ENCODE results near the gene SMAD6. TPM values are rescaled to one million over a fixed set of nuclear protein-coding genes. Genes with fewer than 3 reads are reported as not detected.

SMAD6 gene
- total RNA-seq, 1 experiment from 2014 or later, result 8.9 TPM

DNA sequence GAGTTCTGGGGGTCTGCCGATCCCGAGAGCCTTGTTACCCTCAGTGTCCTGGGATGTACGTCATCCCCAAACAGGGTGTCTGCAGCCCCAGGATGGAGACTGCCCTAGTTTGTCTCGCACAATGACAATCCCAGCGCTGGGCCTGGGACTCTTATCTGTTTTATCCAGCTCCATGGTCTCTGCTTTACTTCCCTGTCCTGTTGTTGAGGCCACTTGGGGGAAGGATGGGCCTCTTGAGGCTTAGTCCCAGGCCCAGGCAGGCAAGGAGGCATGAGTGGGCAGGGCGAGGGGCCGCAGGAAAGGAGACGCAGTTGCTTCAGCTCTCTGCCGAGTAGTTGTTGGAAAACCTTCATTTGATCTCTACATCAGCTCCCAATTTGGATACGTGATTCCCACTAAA lies 17.4 kb downstream of the SMAD6 start:
- CTCF ChIA-PET, result no interaction called here

GRCh38 chr15:66720206-66721010 lies 18.4 kb downstream of the SMAD6 start:
- H3K4me1 ChIP-seq, result peaks cover 13% of the 10 kb centered on the region
- TF ChIP-seq CTCF (IDR thresholded peaks at IDR 0.05; ENCODE audit: insufficient read depth in 1 of 2, low read depth in 1 of 2, low read length in 1 of 2, severe bottlenecking in 1 of 2, unreplicated experiment in 1 of 2), result no peak
- H3K27me3 Mint-ChIP-seq (ENCODE audit: insufficient read depth, unreplicated experiment), result no peaks in the 10 kb centered on the region
- no peak overlapping the region for H3K4me3 Mint-ChIP-seq (ENCODE audit: unreplicated experiment)
- CTCF ChIA-PET, result interaction anchor here (0.7 kb wide), 1 partner anchor 215 kb away, joined by 4 read pairs; the partner anchor contains the start of gene ZWILCH
- DNase-seq, result no peak
- intact Hi-C loops (cut with micrococcal nuclease; ENCODE audit: unreplicated experiment), result no loop called here
- no peaks in the 10 kb centered on the region for H3K9me3 Mint-ChIP-seq (ENCODE audit: unreplicated experiment)
- no peaks in the 10 kb centered on the region for H3K9me3 ChIP-seq
- BruUV-seq (replicated peaks), result no TSS peak
- peaks cover 17% of the 10 kb centered on the region for H3K36me3 Mint-ChIP-seq (ENCODE audit: insufficient read depth, unreplicated experiment)
- no peak overlapping the region for H3K4me3 ChIP-seq (ENCODE audit: low read depth, low read length)
- H3K27me3 ChIP-seq (replicated peaks; ENCODE audit: control insufficient read depth, insufficient read depth, low read length), result no peaks in the 10 kb centered on the region
- peaks cover 11% of the 10 kb centered on the region for H3K4me1 Mint-ChIP-seq (ENCODE audit: low read depth, unreplicated experiment)
- no peaks in the 10 kb centered on the region for H3K36me3 ChIP-seq (ENCODE audit: control insufficient read depth, insufficient read depth, low read length)
- H3K27ac Mint-ChIP-seq (ENCODE audit: unreplicated experiment), result no peak overlapping the region
- POLR2A ChIA-PET, result no interaction called here

More for the DNA sequence above, 17.4 kb downstream of the SMAD6 start:
- Histone ChIP-seq H3K27me3 (replicated peaks; ENCODE audit: control insufficient read depth, insufficient read depth, low read length) (no peaks in the 10 kb centered on the region), H3K4me1 (peaks cover 23% of the 10 kb centered on the region), H3K4me3 (ENCODE audit: low read depth, low read length) (no peak overlapping the region), H3K9me3 (no peaks in the 10 kb centered on the region), H3K36me3 (ENCODE audit: control insufficient read depth, insufficient read depth, low read length) (no peaks in the 10 kb centered on the region)
- peaks cover 18% of the 10 kb centered on the region for H3K4me1 Mint-ChIP-seq (ENCODE audit: low read depth, unreplicated experiment)
- no peak overlapping the region for H3K4me3 Mint-ChIP-seq (ENCODE audit: unreplicated experiment)
- intact Hi-C loops (cut with micrococcal nuclease; ENCODE audit: unreplicated experiment), result no loop called here
- BruUV-seq (replicated peaks), result no TSS peak
- POLR2A ChIA-PET, result no interaction called here
- H3K9me3 Mint-ChIP-seq (ENCODE audit: unreplicated experiment), result no peaks in the 10 kb centered on the region
- DNase-seq, result no peak
- H3K36me3 Mint-ChIP-seq (ENCODE audit: insufficient read depth, unreplicated experiment), result peaks cover 17% of the 10 kb centered on the region
- H3K27ac Mint-ChIP-seq (ENCODE audit: unreplicated experiment), result no peak overlapping the region
- H3K27me3 Mint-ChIP-seq (ENCODE audit: insufficient read depth, unreplicated experiment), result no peaks in the 10 kb centered on the region
- TF ChIP-seq CTCF (IDR thresholded peaks at IDR 0.05; ENCODE audit: insufficient read depth in 1 of 2, low read depth in 1 of 2, low read length in 1 of 2, severe bottlenecking in 1 of 2, unreplicated experiment in 1 of 2), result no peak

DNA sequence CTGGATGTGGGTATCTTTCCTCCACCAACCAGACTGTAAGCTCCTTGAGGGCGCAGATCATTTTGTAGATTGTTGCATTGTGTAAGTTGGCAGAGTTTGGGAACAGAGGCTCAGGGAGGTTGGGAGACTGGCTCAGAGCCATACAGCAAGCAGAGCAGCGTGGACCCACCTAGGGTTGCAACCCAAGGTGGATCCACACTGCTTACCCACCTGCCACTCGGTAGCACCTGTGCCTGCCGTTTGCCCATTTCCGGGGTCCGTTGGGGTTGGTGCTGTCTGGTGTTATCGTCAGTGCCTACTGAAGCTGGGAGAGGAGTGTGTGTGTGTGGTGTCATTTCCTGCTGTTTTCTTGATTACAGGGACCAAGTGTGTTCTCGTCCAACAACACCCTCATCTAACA lies 19.0 kb downstream of the SMAD6 start:
- intact Hi-C loops (cut with micrococcal nuclease; ENCODE audit: unreplicated experiment), result no loop called here
- Histone ChIP-seq H3K9me3 (no peaks in the 10 kb centered on the region), H3K36me3 (ENCODE audit: control insufficient read depth, insufficient read depth, low read length) (no peaks in the 10 kb centered on the region), H3K4me1 (peaks cover 10% of the 10 kb centered on the region), H3K4me3 (ENCODE audit: low read depth, low read length) (no peak overlapping the region), H3K27me3 (replicated peaks; ENCODE audit: control insufficient read depth, insufficient read depth, low read length) (no peaks in the 10 kb centered on the region)
- no peak for DNase-seq
- Mint-ChIP-seq H3K27ac (ENCODE audit: unreplicated experiment) (no peak overlapping the region), H3K4me1 (ENCODE audit: low read depth, unreplicated experiment) (peaks cover 5% of the 10 kb centered on the region), H3K9me3 (ENCODE audit: unreplicated experiment) (no peaks in the 10 kb centered on the region), H3K36me3 (ENCODE audit: insufficient read depth, unreplicated experiment) (peaks cover 17% of the 10 kb centered on the region), H3K4me3 (ENCODE audit: unreplicated experiment) (no peak overlapping the region), H3K27me3 (ENCODE audit: insufficient read depth, unreplicated experiment) (no peaks in the 10 kb centered on the region)
- no peak for TF ChIP-seq CTCF (IDR thresholded peaks at IDR 0.05; ENCODE audit: insufficient read depth in 1 of 2, low read depth in 1 of 2, low read length in 1 of 2, severe bottlenecking in 1 of 2, unreplicated experiment in 1 of 2)
- CTCF ChIA-PET, result no interaction called here
- BruUV-seq (replicated peaks), result no TSS peak
- POLR2A ChIA-PET, result no interaction called here

All from Caco-2 (cell line).